K562 (cell line): ENCODE data around the gene ZCCHC3. TPM values are rescaled to one million over a fixed set of nuclear protein-coding genes. Genes with fewer than 3 reads are reported as not detected.

Source experiments
- FOXA1 ChIP-seq: fragments of 450-650 bp; IDR thresholded peaks from 2 replicates; pipeline ENCODE4 v1.6.1; 2016; ENCODE audit warnings: mild to moderate bottlenecking, borderline replicate concordance
- MCM2 ChIP-seq: fragments of 450-650 bp; IDR thresholded peaks from 2 replicates; pipeline ENCODE4 v1.6.1; 2017; ENCODE audit warnings: low read depth, mild to moderate bottlenecking
- SREBF1 ChIP-seq: fragments of 150-350 bp; IDR thresholded peaks from 2 replicates; pipeline ENCODE4 v1.6.1; 2014; ENCODE audit warnings: antibody characterized with exemption, low read depth, low read length, borderline replicate concordance
- TAF1 ChIP-seq: IDR thresholded peaks from 2 replicates; pipeline ENCODE4 v1.6.1; 2011; ENCODE audit warnings: mild to moderate bottlenecking, low read length, moderate library complexity; ENCODE audit not compliant: insufficient read depth, control insufficient read depth, severe bottlenecking; ENCODE audit errors: extremely low read depth
- TEAD1 ChIP-seq, 2 experiments: fragments of 450-650 bp in 1 of 2; sonication (generic) in 1 of 2; formaldehyde crosslinking; IDR thresholded peaks; 2 replicates each; pipeline versions ENCODE4 v1.4.0 to v1.8.0; 2020 to 2022; ENCODE audit warnings: mild to moderate bottlenecking in 2 of 2, missing genetic modification reagents in 1 of 2
- ZHX1 ChIP-seq: fragments of 150-350 bp; conservative IDR thresholded peaks from 2 replicates; pipeline ENCODE4 v1.6.1; 2014; ENCODE audit warnings: low read length
- polyA plus RNA-seq, 8 experiments: library from polyadenylated mRNA; depleted of rRNA in 4 of 8; stranded (reverse) in 5 of 8; unstranded in 3 of 8; fragments of >200 nt; fragmentation: Nextera tagmentation in 2 of 8; fragmentation: Illumina TruSeq in 1 of 8; extraction: Ambion mirVana in 2 of 8; extraction: Trizol in 1 of 8; gene quantifications; 2 replicates each; pipeline versions ENCODE4 v1.2.1 to v1.2.3, GENCODE V29; 2011 to 2014; ENCODE audit warnings: inconsistent platforms in 1 of 8, missing spikeins in 1 of 8
- total RNA-seq, 7 experiments: library from RNA; depleted of rRNA in 6 of 7; stranded (reverse); fragments of >200 nt in 6 of 7; fragmentation: Illumina TruSeq in 2 of 7; extraction: Trizol in 2 of 7; gene quantifications; 2 replicates each; pipeline versions ENCODE4 v1.2.1 to v1.2.3, GENCODE V29; 2011 to 2021; ENCODE audit warnings: low replicate concordance in 1 of 7
- TF ChIP-seq, protein P1 (sequence below): fragments of 450-650 bp; IDR thresholded peaks from 2 replicates; pipeline ENCODE4 v1.6.1; 2016; ENCODE audit warnings: low read depth
- TF ChIP-seq, protein P2 (sequence below): sonication (generic); formaldehyde crosslinking; IDR thresholded peaks from 2 replicates; pipeline ENCODE4 v1.9.0; 2022; ENCODE audit warnings: mild to moderate bottlenecking, missing genetic modification reagents

The ZCCHC3 gene
- total and polyA plus RNA-seq, 9 of the 15 experiments (the other 6 are each of a cell fraction or from before 2014, with no cell fraction given) = 2.8 to 23.3 (median 16.5) TPM

GRCh38 chr20:327186-328026, 30.0 kb downstream of the ZCCHC3 start (continued):
- TF ChIP-seq, protein P1, sequence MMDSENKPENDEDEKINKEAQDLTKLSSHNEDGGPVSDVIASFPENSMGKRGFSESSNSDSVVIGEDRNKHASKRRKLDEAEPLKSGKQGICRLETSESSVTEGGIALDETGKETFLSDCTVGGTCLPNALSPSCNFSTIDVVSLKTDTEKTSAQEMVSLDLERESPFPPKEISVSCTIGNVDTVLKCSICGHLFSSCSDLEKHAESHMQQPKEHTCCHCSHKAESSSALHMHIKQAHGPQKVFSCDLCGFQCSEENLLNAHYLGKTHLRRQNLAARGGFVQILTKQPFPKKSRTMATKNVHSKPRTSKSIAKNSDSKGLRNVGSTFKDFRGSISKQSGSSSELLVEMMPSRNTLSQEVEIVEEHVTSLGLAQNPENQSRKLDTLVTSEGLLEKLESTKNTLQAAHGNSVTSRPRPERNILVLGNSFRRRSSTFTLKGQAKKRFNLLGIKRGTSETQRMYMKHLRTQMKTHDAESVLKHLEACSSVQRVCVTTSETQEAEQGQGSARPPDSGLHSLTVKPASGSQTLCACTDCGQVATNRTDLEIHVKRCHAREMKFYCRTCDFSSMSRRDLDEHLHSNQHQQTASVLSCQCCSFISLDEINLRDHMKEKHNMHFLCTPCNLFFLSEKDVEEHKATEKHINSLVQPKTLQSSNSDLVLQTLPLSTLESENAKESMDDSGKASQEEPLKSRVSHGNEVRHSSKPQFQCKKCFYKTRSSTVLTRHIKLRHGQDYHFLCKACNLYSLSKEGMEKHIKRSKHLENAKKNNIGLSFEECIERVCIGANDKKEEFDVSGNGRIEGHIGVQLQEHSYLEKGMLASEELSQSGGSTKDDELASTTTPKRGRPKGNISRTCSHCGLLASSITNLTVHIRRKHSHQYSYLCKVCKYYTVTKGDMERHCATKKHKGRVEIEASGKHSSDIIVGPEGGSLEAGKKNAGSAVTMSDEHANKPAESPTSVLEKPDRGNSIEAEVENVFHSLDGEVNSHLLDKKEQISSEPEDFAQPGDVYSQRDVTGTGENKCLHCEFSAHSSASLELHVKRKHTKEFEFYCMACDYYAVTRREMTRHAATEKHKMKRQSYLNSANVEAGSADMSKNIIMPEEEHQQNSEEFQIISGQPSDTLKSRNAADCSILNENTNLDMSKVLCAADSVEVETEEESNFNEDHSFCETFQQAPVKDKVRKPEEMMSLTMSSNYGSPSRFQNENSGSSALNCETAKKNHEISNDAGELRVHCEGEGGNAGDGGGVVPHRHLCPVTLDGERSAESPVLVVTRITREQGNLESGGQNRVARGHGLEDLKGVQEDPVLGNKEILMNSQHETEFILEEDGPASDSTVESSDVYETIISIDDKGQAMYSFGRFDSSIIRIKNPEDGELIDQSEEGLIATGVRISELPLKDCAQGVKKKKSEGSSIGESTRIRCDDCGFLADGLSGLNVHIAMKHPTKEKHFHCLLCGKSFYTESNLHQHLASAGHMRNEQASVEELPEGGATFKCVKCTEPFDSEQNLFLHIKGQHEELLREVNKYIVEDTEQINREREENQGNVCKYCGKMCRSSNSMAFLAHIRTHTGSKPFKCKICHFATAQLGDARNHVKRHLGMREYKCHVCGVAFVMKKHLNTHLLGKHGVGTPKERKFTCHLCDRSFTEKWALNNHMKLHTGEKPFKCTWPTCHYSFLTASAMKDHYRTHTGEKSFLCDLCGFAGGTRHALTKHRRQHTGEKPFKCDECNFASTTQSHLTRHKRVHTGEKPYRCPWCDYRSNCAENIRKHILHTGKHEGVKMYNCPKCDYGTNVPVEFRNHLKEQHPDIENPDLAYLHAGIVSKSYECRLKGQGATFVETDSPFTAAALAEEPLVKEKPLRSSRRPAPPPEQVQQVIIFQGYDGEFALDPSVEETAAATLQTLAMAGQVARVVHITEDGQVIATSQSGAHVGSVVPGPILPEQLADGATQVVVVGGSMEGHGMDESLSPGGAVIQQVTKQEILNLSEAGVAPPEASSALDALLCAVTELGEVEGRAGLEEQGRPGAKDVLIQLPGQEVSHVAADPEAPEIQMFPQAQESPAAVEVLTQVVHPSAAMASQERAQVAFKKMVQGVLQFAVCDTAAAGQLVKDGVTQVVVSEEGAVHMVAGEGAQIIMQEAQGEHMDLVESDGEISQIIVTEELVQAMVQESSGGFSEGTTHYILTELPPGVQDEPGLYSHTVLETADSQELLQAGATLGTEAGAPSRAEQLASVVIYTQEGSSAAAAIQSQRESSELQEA = no peak
- TF ChIP-seq SREBF1 (no peak), MCM2 (no peak), FOXA1 (no peak), TEAD1 (CRISPR knock-in tag; IDR thresholded peaks at IDR 0.05) (peak in 1 of 2 experiments; percentile 62; a peak in 1 of 4 replicates), ZHX1 (no peak), TAF1 (peak; percentile 34)
- TF ChIP-seq, protein P2, sequence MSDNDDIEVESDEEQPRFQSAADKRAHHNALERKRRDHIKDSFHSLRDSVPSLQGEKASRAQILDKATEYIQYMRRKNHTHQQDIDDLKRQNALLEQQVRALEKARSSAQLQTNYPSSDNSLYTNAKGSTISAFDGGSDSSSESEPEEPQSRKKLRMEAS (CRISPR knock-in tag) = peak; percentile 88
